Erythroblast (primary cell): ENCODE results near the gene PHLDB1.

ENCODE experiments used
- DNase-seq, 2 experiments: peaks; one replicate each; lab custom pipeline; 2025; lab: John Stamatoyannopoulos, UW
- GATA1 ChIP-seq: IDR thresholded peaks from 2 replicates; pipeline ENCODE4 v1.6.1; 2011; ENCODE audit warnings: low read depth, mild to moderate bottlenecking, control low read depth, low read length, moderate library complexity
- POLR2A ChIP-seq: IDR thresholded peaks from 2 replicates; pipeline ENCODE4 v1.6.1; 2011; ENCODE audit warnings: mild to moderate bottlenecking, low read length

Gene PHLDB1

DNA sequence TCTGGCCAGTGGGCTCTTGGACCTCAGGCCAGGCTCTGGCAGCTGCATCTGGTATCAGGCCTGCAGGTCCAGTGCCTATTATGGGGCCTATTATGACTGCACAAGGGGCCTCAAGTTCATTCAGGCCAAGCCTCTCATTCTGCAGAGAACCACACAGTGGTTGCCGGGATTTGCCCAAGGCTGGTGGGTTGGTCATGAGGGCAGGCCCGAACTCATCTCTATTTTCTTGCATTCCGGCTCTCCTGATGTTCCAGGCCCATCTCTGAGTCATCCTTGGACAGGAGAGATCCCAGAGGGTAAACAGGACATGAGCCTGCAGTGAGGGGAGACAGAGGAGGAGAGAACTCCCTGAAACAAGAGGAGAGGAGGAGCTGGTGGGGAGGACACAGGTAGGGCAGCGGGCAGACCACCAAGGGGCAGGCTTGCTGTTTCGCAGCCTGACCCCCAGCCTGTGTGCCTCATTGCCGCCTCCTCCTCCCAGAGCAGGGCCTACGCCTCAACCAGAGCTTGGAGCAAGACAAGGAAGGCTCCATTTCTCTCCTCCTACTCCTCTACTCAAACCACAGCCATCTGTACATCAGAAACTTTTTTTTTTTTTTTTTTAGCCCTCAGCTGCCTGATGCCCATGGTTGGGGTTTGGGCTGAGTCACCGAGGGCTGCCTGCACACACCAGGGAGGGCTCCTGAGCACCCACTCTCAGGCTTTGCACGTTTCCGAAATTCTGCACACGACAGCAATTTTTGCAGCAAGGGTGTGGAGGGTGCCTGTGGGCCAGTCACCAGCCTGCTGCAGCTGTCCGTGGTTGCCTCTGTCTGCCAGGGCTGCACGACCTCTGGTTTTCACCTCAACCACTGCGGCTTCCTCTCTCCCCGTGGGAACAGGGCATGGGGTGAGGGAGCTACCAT lies 84.8 kb downstream of the PHLDB1 start:
- TF ChIP-seq POLR2A (no peak), GATA1 (no peak)
- no peak for DNase-seq

DNA sequence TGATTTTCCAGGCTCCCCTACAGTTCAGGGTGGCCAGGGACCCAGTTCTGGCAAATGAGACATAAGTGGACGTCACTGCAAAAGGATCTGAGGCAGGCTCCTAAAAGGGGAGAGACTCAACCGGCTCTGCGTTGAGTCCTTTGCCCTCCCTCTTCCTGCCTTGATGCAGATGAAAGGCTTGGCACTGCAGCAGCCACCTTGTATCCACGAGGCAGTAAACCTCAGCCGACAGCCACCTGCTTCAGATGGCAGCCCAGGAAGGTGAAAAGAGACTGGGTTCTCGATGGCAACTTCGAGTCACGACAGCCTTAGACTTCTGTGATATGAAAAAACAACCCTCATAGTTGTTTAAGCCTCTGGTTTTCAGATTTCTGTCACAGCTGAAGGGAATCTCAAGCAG lies 86.8 kb downstream of the PHLDB1 start:
- TF ChIP-seq POLR2A = no peak

DNA sequence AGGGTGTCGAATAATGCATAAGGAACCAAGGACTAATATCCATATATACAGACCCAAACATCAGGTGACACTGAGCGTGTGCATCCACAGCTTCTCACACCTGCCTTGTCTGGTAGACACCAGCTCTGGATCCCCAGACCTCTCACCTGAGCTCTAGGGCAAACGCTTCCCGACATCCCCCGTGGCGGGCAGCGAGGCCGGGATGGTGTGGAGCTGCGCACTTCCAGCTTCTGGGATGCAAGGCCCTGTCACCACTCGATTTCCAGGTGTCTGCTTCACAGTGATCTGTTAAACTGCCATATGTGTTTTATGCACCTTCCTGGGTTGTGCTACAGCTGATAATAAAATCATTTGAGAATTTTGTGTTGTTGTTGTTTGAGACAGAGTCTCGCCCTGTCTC lies 87.4 kb downstream of the PHLDB1 start:
- DNase-seq = no peak
- TF ChIP-seq GATA1 (no peak), POLR2A (no peak)

More for the DNA sequence above, 86.8 kb downstream of the PHLDB1 start:
- DNase-seq = no peak

DNA sequence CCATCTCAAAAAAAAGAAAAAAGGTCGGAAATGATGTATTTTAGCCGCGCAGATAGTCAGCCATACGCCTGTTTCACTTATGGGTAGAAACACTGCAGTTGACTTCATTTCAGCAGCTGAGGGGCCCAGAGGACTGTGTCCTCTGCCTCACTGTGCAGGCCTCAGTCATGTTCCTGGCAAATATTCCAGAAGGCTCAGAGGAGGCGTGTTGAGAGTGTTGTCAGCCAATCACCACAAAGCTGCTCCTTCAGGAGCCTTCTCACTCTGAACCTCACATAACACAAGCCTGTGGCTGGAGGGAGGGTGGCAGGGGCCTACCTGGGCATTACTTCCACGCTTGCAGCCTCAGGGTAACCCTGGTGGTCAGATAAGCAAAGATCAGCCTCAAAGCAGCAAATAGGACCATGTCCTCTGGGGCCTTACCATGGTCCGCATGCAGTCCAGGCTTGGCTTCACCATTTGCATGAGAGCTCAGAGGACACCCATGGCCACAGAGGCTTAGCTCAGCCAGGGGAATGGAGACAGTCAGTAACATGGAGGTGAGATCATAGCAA lies 89.3 kb downstream of the PHLDB1 start:
- no peak for DNase-seq
- TF ChIP-seq GATA1 (no peak), POLR2A (no peak)

DNA sequence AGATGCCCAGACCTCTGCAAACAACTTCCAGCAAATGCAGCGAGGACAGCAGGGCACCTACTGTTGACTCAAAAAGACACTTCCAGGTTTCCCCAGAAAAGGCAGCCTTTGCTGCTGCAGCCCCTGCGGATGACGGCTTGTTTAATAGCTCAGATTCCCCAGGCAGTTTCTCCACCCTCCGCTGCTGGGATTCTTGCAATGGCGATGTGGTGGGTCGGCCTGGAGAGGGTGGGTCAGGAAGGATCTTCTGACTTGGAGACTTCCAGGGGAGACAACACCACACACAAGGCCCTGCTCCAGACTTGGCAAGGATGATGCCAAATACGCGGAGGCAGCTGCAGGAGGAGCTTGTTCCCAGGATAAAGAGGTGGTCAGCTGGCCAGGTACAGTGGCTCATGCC lies 89.9 kb downstream of the PHLDB1 start:
- no peak for DNase-seq
- TF ChIP-seq GATA1 = no peak
- TF ChIP-seq POLR2A = no peak

DNA sequence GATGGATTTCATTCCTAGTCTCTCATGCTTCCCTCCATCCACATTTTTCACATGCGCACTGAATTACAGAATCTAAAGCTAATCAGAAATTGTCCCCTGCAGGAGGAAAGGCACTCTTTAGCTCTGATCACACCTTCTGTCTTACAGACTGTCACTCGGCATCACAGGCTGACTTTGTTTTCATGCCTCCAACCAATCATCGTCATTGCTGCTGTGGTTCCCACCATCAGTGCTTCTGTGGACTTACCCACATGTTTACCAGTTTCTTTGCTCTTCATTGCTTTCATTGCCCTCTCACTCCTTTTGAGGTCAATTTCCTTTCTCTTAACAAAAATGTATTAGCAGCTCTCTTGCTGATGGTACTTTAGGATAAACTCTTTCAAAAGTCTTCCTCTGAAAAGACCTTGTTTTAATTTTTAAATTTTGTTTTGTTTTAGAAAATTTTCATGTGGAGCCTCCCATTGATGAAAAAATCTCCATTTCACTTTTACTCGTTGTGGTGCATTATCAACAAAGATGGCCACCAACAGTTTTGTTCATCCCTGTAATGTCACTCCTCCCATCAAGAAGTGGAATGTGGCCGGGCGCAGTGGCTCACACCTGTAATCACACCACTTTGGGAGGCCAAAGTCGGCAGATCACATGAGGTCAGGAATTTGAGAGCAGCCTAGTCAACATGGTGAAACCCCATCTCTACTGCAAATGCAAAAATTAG lies 92.2 kb downstream of the PHLDB1 start:
- no peak for DNase-seq
- TF ChIP-seq GATA1 = no peak
- TF ChIP-seq POLR2A = no peak

DNA sequence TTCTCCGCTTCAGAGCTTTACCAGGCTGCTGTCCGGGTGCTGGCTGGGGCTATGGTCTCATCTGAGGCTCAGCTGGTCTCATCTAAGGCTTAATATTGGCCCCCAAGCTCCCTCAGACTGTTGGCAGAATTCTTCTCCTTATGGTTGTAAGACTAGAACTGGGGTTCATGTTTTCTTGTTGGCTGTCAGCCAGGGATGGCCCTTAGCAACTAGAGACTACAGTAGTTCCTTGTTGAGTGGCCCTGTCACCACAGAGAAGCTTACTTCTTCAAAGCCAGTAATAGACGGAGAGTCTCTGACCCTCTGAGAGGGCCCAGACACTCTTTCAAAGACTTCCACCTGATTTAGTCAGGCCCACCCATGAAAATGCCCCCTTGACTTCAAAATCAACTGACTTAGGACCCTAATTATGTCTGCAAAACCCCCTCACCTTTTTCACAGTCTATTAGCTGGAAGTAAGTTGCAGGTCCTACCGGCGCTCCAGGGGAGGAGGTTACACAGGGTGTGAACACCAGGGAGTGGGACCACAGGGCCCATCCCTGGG lies 96.2 kb downstream of the PHLDB1 start:
- TF ChIP-seq POLR2A (no peak), GATA1 (no peak)
- DNase-seq = no peak

DNA sequence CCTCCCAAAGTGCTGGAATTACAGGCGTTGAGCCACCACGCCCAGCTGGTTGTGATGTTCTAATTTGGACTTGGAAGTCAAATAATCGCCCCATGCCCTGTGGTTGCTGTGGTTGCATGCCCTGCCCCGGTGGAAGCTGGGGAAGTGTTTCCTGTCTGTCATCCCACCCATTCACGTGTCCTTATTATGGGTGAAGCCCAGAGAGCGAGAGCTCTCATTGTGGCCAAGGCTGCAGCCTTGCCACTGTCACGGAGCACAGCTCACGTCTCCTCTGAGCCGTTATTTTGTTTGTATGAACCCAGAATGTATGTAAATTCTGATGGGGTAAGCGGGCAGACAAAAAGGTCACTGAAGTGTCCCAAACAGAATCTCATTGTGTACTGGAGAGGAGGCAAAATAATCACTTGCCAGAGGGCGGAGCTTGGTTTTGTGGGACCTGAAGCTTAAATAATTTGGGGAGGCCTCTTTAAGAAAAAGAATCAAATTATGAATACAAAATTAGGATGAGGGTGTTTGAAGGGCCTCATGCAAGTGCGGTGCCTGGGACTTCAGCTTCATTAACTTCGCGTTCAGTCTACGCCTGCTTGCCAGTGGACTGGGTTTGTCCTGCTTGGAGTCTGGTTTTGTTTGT lies 97.8 kb downstream of the PHLDB1 start:
- no peak for TF ChIP-seq GATA1
- TF ChIP-seq POLR2A = no peak
- no peak for DNase-seq

DNA sequence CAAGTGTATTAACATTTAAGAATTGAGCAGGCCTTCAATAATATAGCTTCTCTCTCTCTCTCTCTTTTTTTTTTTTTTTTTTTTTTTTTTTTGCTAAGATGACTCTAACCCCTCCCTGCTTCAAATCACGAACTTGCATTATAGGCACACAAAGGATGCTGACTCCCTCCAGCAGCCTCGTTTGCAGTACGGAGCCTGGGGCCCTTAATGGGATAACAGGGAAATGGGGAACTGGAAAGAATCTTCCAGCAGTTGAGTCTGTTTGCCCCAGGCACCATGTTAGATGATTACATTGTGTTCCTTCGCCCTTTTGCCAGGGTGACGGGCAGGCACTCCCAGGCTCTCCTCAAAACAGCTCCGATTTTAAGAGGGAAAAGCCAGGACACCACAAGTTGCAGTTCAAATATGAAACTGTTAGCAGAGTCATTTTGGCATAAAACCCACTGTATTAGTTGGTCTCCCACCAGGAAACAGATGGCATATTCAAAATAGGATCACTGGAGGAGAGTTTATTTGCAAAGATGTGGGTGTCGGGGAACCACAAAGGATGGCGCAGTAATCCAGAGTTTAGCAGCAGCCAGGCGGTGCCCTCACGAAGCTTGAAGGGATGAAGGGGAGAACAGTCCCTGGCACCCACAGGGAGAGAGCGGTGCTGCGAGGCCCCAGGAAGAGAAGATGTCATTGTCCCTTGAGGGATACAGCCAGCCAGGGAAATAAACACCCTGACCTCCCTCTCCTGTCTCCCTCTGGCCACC lies 98.6 kb downstream of the PHLDB1 start:
- no peak for TF ChIP-seq POLR2A
- no peak for TF ChIP-seq GATA1
- DNase-seq = no peak

DNA sequence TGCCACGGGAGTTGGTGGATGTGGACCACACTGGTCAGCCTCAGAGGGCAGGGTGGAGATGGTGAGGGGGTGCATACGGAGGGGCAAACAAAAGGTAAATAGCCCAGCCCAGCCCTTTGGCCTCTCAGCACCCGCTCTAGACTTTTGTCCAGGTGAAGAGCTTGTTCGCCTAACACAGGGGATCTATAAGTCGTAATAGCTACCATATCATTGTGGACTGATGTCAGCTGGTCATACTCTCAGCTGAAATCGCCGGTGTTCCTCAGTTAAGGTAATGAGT lies 99.1 kb downstream of the PHLDB1 start:
- DNase-seq = no peak
- TF ChIP-seq GATA1 = no peak
- no peak for TF ChIP-seq POLR2A
